GM18498 (cell line): ENCODE results near the gene CPEB1.

Source experiments
- ATAC-seq: cut with Tn5 transposase; IDR thresholded peaks from one replicate; pipeline ENCODE4 v1.9.1; 2021; ENCODE audit warnings: mild to moderate bottlenecking, moderate library complexity; ENCODE audit not compliant: unreplicated experiment

Gene CPEB1

GRCh38 chr15:82595766-82596165 lies 51.4 kb downstream of the CPEB1 start:
- no peak for ATAC-seq

- no peak for ATAC-seq
Measured at GRCh38 chr15:82595203-82595602, 52.0 kb downstream of the CPEB1 start.

GRCh38 chr15:82587805-82588204 lies 59.4 kb downstream of the CPEB1 start:
- no peak for ATAC-seq

GRCh38 chr15:82585072-82585471 lies 62.1 kb downstream of the CPEB1 start:
- no peak for ATAC-seq

- no peak for ATAC-seq
Measured at GRCh38 chr15:82580713-82581112, 66.5 kb downstream of the CPEB1 start.

GRCh38 chr15:82575335-82575734 lies 71.8 kb downstream of the CPEB1 start:
- no peak for ATAC-seq

- ATAC-seq = no peak
Measured at GRCh38 chr15:82572986-82573385, 74.2 kb downstream of the CPEB1 start.

- no peak for ATAC-seq
Measured at GRCh38 chr15:82572311-82572710, 74.9 kb downstream of the CPEB1 start.

- no peak for ATAC-seq
Measured at GRCh38 chr15:82571722-82572222, 75.4 kb downstream of the CPEB1 start.

- ATAC-seq = no peak
Measured at GRCh38 chr15:82570721-82571508, 76.2 kb downstream of the CPEB1 start.

- no peak for ATAC-seq
Measured at GRCh38 chr15:82569834-82570233, 77.3 kb downstream of the CPEB1 start.

- ATAC-seq = no peak
Measured at GRCh38 chr15:82568986-82569385, 78.2 kb downstream of the CPEB1 start.

GRCh38 chr15:82567661-82568060 lies 79.5 kb downstream of the CPEB1 start:
- no peak for ATAC-seq

GRCh38 chr15:82566690-82567089 lies 80.5 kb downstream of the CPEB1 start:
- no peak for ATAC-seq

GRCh38 chr15:82558502-82558901 lies 88.7 kb downstream of the CPEB1 start:
- no peak for ATAC-seq

GRCh38 chr15:82556315-82557035 lies 90.7 kb downstream of the CPEB1 start:
- no peak for ATAC-seq

GRCh38 chr15:82554849-82555248 lies 92.3 kb downstream of the CPEB1 start:
- no peak for ATAC-seq

GRCh38 chr15:82554351-82554750 lies 92.8 kb downstream of the CPEB1 start:
- ATAC-seq = no peak

GRCh38 chr15:82553846-82554245 lies 93.3 kb downstream of the CPEB1 start:
- ATAC-seq = no peak

- ATAC-seq = no peak
Measured at GRCh38 chr15:82552861-82553260, 94.3 kb downstream of the CPEB1 start.

- ATAC-seq = no peak
Measured at GRCh38 chr15:82551646-82552247, 95.4 kb downstream of the CPEB1 start.

GRCh38 chr15:82549199-82549665 lies 97.9 kb downstream of the CPEB1 start:
- ATAC-seq = no peak
